WTC11 (cell line): ENCODE measurements around the gene BSN. TPM values are rescaled to one million over a fixed set of nuclear protein-coding genes. Genes with fewer than 3 reads are reported as not detected.

ENCODE experiments used
- ATAC-seq: fragments of 200-7000 bp; cut with Tn5 transposase; 2 replicates; pipeline ENCODE4 v1.10.0; 2021; ENCODE audit warnings: mild to moderate bottlenecking, moderate library complexity
- CTCF ChIA-PET: fragments of 300-600 bp; sonication (Branson Sonifier 250); formaldehyde crosslinking; loops from one replicate; lab custom pipeline; 2021; ENCODE audit warnings: antibody characterized with exemption; lab: Charles Lee
- POLR2A ChIA-PET: fragments of 350-600 bp; sonication (Branson Sonifier 250); formaldehyde crosslinking; loops from one replicate; lab custom pipeline; 2021; ENCODE audit warnings: antibody characterized with exemption; lab: Charles Lee
- DNase-seq: peaks from one replicate; pipeline ENCODE4 v3.0.0; 2021; ENCODE audit warnings: low spot score
- H3K27ac Mint-ChIP-seq: 2 replicates; pipeline ENCODE4 v1.8.0; 2021; ENCODE audit warnings: mixed read lengths
- H3K27me3 Mint-ChIP-seq: 2 replicates; pipeline ENCODE4 v1.8.0; 2021; ENCODE audit warnings: low read depth, mild to moderate bottlenecking, moderate library complexity, mixed read lengths
- H3K36me3 Mint-ChIP-seq: 2 replicates; pipeline ENCODE4 v1.8.0; 2021; ENCODE audit warnings: mixed read lengths
- H3K4me1 Mint-ChIP-seq: 2 replicates; pipeline ENCODE4 v1.8.0; 2022; ENCODE audit warnings: mixed read lengths
- H3K4me3 Mint-ChIP-seq: 2 replicates; pipeline ENCODE4 v1.8.0; 2021; ENCODE audit warnings: mild to moderate bottlenecking, moderate library complexity, mixed read lengths
- H3K9me3 Mint-ChIP-seq: 2 replicates; pipeline ENCODE4 v1.8.0; 2021; ENCODE audit warnings: mixed read lengths
- E2F4 ChIP-seq: sonication (generic); formaldehyde crosslinking; IDR thresholded peaks from 2 replicates; pipeline ENCODE4 v1.8.1; 2022; ENCODE audit warnings: low read depth, mild to moderate bottlenecking, moderate library complexity, missing genetic modification reagents, borderline replicate concordance
- EMX1 ChIP-seq: fragments of 250-450 bp; sonication (Bioruptor Pico); IDR thresholded peaks from 2 replicates; pipeline ENCODE4 v1.8.0; 2021; ENCODE audit warnings: mild to moderate bottlenecking
- ESRRA ChIP-seq: sonication (generic); formaldehyde crosslinking; IDR thresholded peaks from 2 replicates; pipeline ENCODE4 v1.8.1; 2022; ENCODE audit warnings: mild to moderate bottlenecking, missing genetic modification reagents, borderline replicate concordance
- GABPB1 ChIP-seq: sonication (generic); formaldehyde crosslinking; IDR thresholded peaks from 2 replicates; pipeline ENCODE4 v1.8.1; 2023; ENCODE audit warnings: mild to moderate bottlenecking, missing genetic modification reagents
- HMGA2 ChIP-seq: fragments of 250-450 bp; sonication (Bioruptor Pico); IDR thresholded peaks from 2 replicates; pipeline ENCODE4 v1.4.0; 2021; ENCODE audit warnings: mild to moderate bottlenecking, moderate library complexity
- MXD4 ChIP-seq: fragments of 250-450 bp; sonication (Bioruptor Pico); IDR thresholded peaks from 2 replicates; pipeline ENCODE4 v1.8.0; 2021; ENCODE audit warnings: mild to moderate bottlenecking, moderate library complexity, borderline replicate concordance
- MYBL2 ChIP-seq: sonication (generic); formaldehyde crosslinking; IDR thresholded peaks from 2 replicates; pipeline ENCODE4 v1.8.1; 2023; ENCODE audit warnings: mild to moderate bottlenecking, moderate library complexity, missing genetic modification reagents
- NFYB ChIP-seq: sonication (generic); formaldehyde crosslinking; conservative IDR thresholded peaks from 2 replicates; pipeline ENCODE4 v1.8.0; 2022; ENCODE audit warnings: low read depth, missing genetic modification reagents
- NR3C1 ChIP-seq: sonication (generic); formaldehyde crosslinking; conservative IDR thresholded peaks from 2 replicates; pipeline ENCODE4 v1.8.1; 2023; ENCODE audit warnings: low read depth, mild to moderate bottlenecking, missing genetic modification reagents
- OVOL2 ChIP-seq: fragments of 250-450 bp; sonication (Bioruptor Pico); IDR thresholded peaks from 2 replicates; pipeline ENCODE4 v1.9.0; 2021; ENCODE audit warnings: mild to moderate bottlenecking, borderline replicate concordance
- RORB ChIP-seq: fragments of 250-450 bp; sonication (Bioruptor Pico); IDR thresholded peaks from 2 replicates; pipeline ENCODE4 v1.9.0; 2021; ENCODE audit warnings: mild to moderate bottlenecking
- SMAD3 ChIP-seq: sonication (generic); formaldehyde crosslinking; IDR thresholded peaks from 2 replicates; pipeline ENCODE4 v1.8.0; 2022; ENCODE audit warnings: missing genetic modification reagents, mild to moderate bottlenecking, borderline replicate concordance
- SOX15 ChIP-seq: fragments of 250-450 bp; sonication (Bioruptor Pico); IDR thresholded peaks from 2 replicates; pipeline ENCODE4 v1.9.0; 2021; ENCODE audit warnings: mild to moderate bottlenecking
- SP1 ChIP-seq: sonication (generic); formaldehyde crosslinking; conservative IDR thresholded peaks from 2 replicates; pipeline ENCODE4 v1.8.1; 2022; ENCODE audit warnings: missing genetic modification reagents
- TEAD4 ChIP-seq: sonication (generic); formaldehyde crosslinking; IDR thresholded peaks from 2 replicates; pipeline ENCODE4 v1.8.0; 2022; ENCODE audit warnings: mild to moderate bottlenecking, missing genetic modification reagents
- ZBTB43 ChIP-seq: sonication (generic); formaldehyde crosslinking; IDR thresholded peaks from 2 replicates; pipeline ENCODE4 v1.8.1; 2023; ENCODE audit warnings: mild to moderate bottlenecking, missing genetic modification reagents
- ZNF121 ChIP-seq: sonication (generic); formaldehyde crosslinking; IDR thresholded peaks from 2 replicates; pipeline ENCODE4 v1.8.0; 2023; ENCODE audit warnings: missing genetic modification reagents
- ZNF263 ChIP-seq: sonication (generic); formaldehyde crosslinking; IDR thresholded peaks from 2 replicates; pipeline ENCODE4 v1.8.1; 2022; ENCODE audit warnings: low read depth, mild to moderate bottlenecking, moderate library complexity, missing genetic modification reagents
- ZNF532 ChIP-seq: fragments of 250-450 bp; sonication (Bioruptor Pico); IDR thresholded peaks from 2 replicates; pipeline ENCODE4 v1.9.0; 2021; ENCODE audit warnings: mild to moderate bottlenecking, borderline replicate concordance
- total RNA-seq: library from RNA; stranded (reverse); gene quantifications from 3 replicates; pipeline ENCODE4 v1.2.3, GENCODE V29; 2021
- TF ChIP-seq, protein P1 (sequence below): fragments of 200-600 bp; IDR thresholded peaks from 2 replicates; pipeline ENCODE4 v1.8.0; 2022; ENCODE audit warnings: antibody characterized with exemption
- TF ChIP-seq, protein P2 (sequence below): sonication (generic); formaldehyde crosslinking; IDR thresholded peaks from 2 replicates; pipeline ENCODE4 v1.8.1; 2022; ENCODE audit warnings: mild to moderate bottlenecking, missing genetic modification reagents, moderate library complexity, borderline replicate concordance
- TF ChIP-seq, protein P3 (sequence below): sonication (generic); formaldehyde crosslinking; conservative IDR thresholded peaks from 2 replicates; pipeline ENCODE4 v1.8.1; 2022; ENCODE audit warnings: mild to moderate bottlenecking, missing genetic modification reagents

The BSN gene
- total RNA-seq, 1 experiment from 2014 or later: 2.8 TPM

DNA sequence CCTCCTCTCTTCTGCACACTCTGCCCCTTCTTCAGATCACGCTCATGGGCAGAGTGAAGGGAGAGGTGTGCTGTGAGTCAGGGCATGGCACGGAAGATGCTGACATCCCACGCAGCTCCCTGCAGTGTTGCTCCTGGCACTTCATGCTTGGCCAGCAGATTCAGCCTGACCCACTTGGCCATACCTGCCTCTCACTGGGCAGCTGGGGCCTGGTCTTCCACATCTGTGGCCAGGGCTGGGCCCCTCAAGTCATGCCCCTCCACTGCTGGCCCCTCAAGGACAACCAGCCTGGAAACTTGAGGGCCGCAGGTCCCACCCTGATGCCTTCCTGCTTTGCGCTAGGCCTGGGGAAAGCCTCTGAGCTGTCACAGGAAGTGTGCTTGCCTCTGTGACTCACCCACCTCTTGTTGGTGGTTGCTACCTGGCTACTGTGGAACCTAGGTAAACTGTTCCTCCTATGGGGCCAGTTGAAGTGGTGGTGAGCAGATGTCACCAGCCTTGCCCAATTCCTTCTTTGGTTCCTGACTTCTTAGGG, 48.7 kb downstream of the BSN start (continued):
- TF ChIP-seq, protein P1, sequence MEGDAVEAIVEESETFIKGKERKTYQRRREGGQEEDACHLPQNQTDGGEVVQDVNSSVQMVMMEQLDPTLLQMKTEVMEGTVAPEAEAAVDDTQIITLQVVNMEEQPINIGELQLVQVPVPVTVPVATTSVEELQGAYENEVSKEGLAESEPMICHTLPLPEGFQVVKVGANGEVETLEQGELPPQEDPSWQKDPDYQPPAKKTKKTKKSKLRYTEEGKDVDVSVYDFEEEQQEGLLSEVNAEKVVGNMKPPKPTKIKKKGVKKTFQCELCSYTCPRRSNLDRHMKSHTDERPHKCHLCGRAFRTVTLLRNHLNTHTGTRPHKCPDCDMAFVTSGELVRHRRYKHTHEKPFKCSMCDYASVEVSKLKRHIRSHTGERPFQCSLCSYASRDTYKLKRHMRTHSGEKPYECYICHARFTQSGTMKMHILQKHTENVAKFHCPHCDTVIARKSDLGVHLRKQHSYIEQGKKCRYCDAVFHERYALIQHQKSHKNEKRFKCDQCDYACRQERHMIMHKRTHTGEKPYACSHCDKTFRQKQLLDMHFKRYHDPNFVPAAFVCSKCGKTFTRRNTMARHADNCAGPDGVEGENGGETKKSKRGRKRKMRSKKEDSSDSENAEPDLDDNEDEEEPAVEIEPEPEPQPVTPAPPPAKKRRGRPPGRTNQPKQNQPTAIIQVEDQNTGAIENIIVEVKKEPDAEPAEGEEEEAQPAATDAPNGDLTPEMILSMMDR: no peak
- TF ChIP-seq MYBL2 (CRISPR knock-in tag) (no peak), ZBTB43 (CRISPR knock-in tag) (no peak), OVOL2 (CRISPR knock-in tag) (no peak), EMX1 (no peak), ESRRA (CRISPR knock-in tag) (no peak), E2F4 (no peak), NR3C1 (CRISPR knock-in tag) (no peak)

- TF ChIP-seq, protein P2, sequence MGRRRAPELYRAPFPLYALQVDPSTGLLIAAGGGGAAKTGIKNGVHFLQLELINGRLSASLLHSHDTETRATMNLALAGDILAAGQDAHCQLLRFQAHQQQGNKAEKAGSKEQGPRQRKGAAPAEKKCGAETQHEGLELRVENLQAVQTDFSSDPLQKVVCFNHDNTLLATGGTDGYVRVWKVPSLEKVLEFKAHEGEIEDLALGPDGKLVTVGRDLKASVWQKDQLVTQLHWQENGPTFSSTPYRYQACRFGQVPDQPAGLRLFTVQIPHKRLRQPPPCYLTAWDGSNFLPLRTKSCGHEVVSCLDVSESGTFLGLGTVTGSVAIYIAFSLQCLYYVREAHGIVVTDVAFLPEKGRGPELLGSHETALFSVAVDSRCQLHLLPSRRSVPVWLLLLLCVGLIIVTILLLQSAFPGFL (CRISPR knock-in tag): no peak
- TF ChIP-seq MXD4 (CRISPR knock-in tag) (no peak), SMAD3 (CRISPR knock-in tag) (no peak), SOX15 (CRISPR knock-in tag) (no peak), NR3C1 (CRISPR knock-in tag) (no peak), ZNF263 (CRISPR knock-in tag) (no peak)
- POLR2A ChIA-PET: no interaction called here
- H3K27ac Mint-ChIP-seq: no peak overlapping the region
These were observed 52.1 kb downstream of the BSN start for GRCh38 chr3:49606427-49606826.

GRCh38 chr3:49607105-49607591, 52.9 kb downstream of the BSN start:
- Mint-ChIP-seq H3K4me1 (no peaks in the 10 kb centered on the region), H3K9me3 (peaks cover 4% of the 10 kb centered on the region), H3K36me3 (no peaks in the 10 kb centered on the region), H3K4me3 (no peak overlapping the region), H3K27ac (no peak overlapping the region), H3K27me3 (no peaks in the 10 kb centered on the region)
- ATAC-seq: no peak
- ChIA-PET POLR2A (no interaction called here), CTCF (interaction anchor here (0.5 to 1.1 kb wide), 2 partner anchors 64 to 343 kb away, joined by 3 to 4 read pairs; no protein-coding TSS in a partner anchor)
- no peak for DNase-seq
- TF ChIP-seq, protein P3, sequence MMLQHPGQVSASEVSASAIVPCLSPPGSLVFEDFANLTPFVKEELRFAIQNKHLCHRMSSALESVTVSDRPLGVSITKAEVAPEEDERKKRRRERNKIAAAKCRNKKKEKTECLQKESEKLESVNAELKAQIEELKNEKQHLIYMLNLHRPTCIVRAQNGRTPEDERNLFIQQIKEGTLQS (CRISPR knock-in tag): no peak
- TF ChIP-seq GABPB1: no peak
- no peak for TF ChIP-seq NFYB (CRISPR knock-in tag)
- TF ChIP-seq ZNF121 (CRISPR knock-in tag): no peak
- TF ChIP-seq EMX1: no peak
- TF ChIP-seq TEAD4 (CRISPR knock-in tag): no peak
- TF ChIP-seq HMGA2 (CRISPR knock-in tag): no peak
- TF ChIP-seq ZNF532 (CRISPR knock-in tag): no peak
- no peak for TF ChIP-seq RORB (CRISPR knock-in tag)
- no peak for TF ChIP-seq SP1
- TF ChIP-seq ZBTB43 (CRISPR knock-in tag): no peak

More at GRCh38 chr3:49606427-49606826, 52.1 kb downstream of the BSN start:
- Mint-ChIP-seq H3K4me1 (no peaks in the 10 kb centered on the region), H3K36me3 (no peaks in the 10 kb centered on the region), H3K27me3 (no peaks in the 10 kb centered on the region), H3K4me3 (no peak overlapping the region), H3K9me3 (no peaks in the 10 kb centered on the region)
- DNase-seq (no peak), ATAC-seq (no peak)
- CTCF ChIA-PET: interaction anchor here (0.5 kb wide), 1 partner anchor 342 kb away, joined by 4 read pairs; no protein-coding TSS in a partner anchor
